H1 (cell line): Measurements from ENCODE around the gene TFR2. TPM values are rescaled to one million over a fixed set of nuclear protein-coding genes. Genes with fewer than 3 reads are reported as not detected.

Experiments used
- BCL11A ChIP-seq, 2 experiments: IDR thresholded peaks; one replicate each; pipeline ENCODE4 v1.6.1; 2011; ENCODE audit warnings: low read depth in 2 of 2, low read length in 2 of 2, mild to moderate bottlenecking in 2 of 2
- CHD1 ChIP-seq: IDR thresholded peaks from 2 replicates; pipeline ENCODE4 v1.6.1; 2012; ENCODE audit warnings: low read depth, low read length, improper control_type of control experiment
- CHD7 ChIP-seq: fragments of 300-600 bp; sonication (generic); IDR thresholded peaks from 2 replicates; pipeline ENCODE4 v1.7.1; 2012; ENCODE audit warnings: low read length, moderate library complexity, mild to moderate bottlenecking, inconsistent platforms; ENCODE audit not compliant: insufficient replicate concordance
- CREB1 ChIP-seq: IDR thresholded peaks from 2 replicates; pipeline ENCODE4 v1.6.1; 2012; ENCODE audit warnings: inconsistent platforms
- CTBP2 ChIP-seq: IDR thresholded peaks from 2 replicates; pipeline ENCODE4 v1.7.0; 2011; ENCODE audit warnings: borderline replicate concordance, mild to moderate bottlenecking, moderate library complexity, mixed read lengths, low read length; ENCODE audit not compliant: insufficient read depth, insufficient read length
- EGR1 ChIP-seq: IDR thresholded peaks from 2 replicates; pipeline ENCODE4 v1.6.1; 2011; ENCODE audit warnings: low read depth, low read length, borderline replicate concordance
- JUND ChIP-seq: IDR thresholded peaks from 2 replicates; pipeline ENCODE4 v1.6.1; 2011; ENCODE audit warnings: mild to moderate bottlenecking, improper control_type of control experiment, low read length
- NRF1 ChIP-seq: IDR thresholded peaks from 2 replicates; pipeline ENCODE4 v1.6.1; 2011; ENCODE audit warnings: mild to moderate bottlenecking, low read depth, low read length, improper control_type of control experiment
- YY1 ChIP-seq: IDR thresholded peaks from 2 replicates; pipeline ENCODE4 v1.6.1; 2011; ENCODE audit warnings: low read depth, mild to moderate bottlenecking, low read length
- polyA plus RNA-seq, 7 experiments: library from polyadenylated mRNA; depleted of rRNA in 3 of 7; stranded (reverse) in 5 of 7; unstranded in 2 of 7; fragments of >200 nt in 5 of 7; fragments of 200-250 nt in 2 of 7; gene quantifications; 1 replicate in 5 of 7; 2 replicates in 1 of 7; 4 replicates in 1 of 7; pipeline versions ENCODE4 v1.2.1 to v1.2.3, GENCODE V29; 2011 to 2013; ENCODE audit warnings: missing spikeins in 2 of 7, mixed read lengths in 2 of 7
- total RNA-seq: library from RNA; stranded (reverse); fragmentation: NEBNext Ultra II Directional; extraction: Animal tissue kit (Norgen Biotek cat#: 25700); gene quantifications from 2 replicates; pipeline ENCODE4 v1.2.1, GENCODE V29; 2021
- TF ChIP-seq, protein P1 (sequence below): IDR thresholded peaks from 2 replicates; pipeline ENCODE4 v1.6.1; 2011; ENCODE audit warnings: low read depth, mild to moderate bottlenecking, low read length; ENCODE audit not compliant: insufficient read depth
- TF ChIP-seq, protein P2 (sequence below): IDR thresholded peaks from 2 replicates; pipeline ENCODE4 v1.6.1; 2012; ENCODE audit warnings: inconsistent platforms

Gene TFR2
- total and polyA plus RNA-seq, 2 of the 8 experiments (the other 6 are each of a cell fraction or from before 2014, with no cell fraction given), result 4.6 to 5.7 TPM

GRCh38 chr7:100627238-100627549 is 14.2 kb downstream of the TFR2 start (continued):
- no peak for TF ChIP-seq CHD7
- TF ChIP-seq CREB1, result no peak
- TF ChIP-seq NRF1, result no peak
- TF ChIP-seq CTBP2, result no peak
- TF ChIP-seq CHD1, result no peak
- no peak for TF ChIP-seq YY1
- TF ChIP-seq JUND, result no peak
- TF ChIP-seq, protein P1, sequence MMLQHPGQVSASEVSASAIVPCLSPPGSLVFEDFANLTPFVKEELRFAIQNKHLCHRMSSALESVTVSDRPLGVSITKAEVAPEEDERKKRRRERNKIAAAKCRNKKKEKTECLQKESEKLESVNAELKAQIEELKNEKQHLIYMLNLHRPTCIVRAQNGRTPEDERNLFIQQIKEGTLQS, result no peak
- TF ChIP-seq BCL11A (IDR thresholded peaks at IDR 0.05; ENCODE audit: low read depth in 2 of 2, low read length in 2 of 2), result no peak
- no peak for TF ChIP-seq EGR1
- TF ChIP-seq, protein P2, sequence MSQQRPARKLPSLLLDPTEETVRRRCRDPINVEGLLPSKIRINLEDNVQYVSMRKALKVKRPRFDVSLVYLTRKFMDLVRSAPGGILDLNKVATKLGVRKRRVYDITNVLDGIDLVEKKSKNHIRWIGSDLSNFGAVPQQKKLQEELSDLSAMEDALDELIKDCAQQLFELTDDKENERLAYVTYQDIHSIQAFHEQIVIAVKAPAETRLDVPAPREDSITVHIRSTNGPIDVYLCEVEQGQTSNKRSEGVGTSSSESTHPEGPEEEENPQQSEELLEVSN, result no peak
